Measurements from ENCODE around the gene TLNRD1. TPM values are rescaled to one million over a fixed set of nuclear protein-coding genes. Genes with fewer than 3 reads are reported as not detected.
A peak's percentile ranks its signal among the peaks of the same experiment; 100 is the strongest.

The TLNRD1 gene
- total RNA-seq, 4 donors from 2014 or later = 39.0 to 59.4 (median 41.8) TPM

DNA sequence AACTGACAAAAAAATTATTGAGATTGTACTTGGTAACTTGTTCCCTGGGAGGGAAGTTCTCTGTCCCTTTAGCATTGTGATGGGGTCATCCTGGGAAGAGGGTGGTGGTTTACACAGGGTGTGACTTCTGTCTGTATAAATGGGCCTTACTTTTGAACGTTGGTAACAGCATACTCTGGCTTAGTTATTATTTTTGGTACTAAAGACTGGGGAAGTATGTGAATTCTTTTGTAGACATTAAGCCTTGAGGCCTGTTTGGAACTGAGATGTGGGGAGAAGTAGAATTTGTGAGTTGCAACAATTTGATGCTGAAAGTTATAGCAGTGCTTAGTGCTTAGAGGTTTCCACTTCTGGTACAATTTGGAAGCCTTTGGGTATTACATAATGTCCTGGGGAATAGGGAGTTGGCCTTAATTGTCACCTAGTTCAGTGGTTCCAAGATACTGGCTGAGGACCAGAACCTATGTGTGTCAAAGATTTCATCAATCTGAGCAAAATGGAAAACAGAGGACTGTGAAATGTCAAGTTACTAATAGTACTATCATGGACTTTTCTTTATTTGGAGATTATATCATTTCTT, 15.9 kb downstream of the TLNRD1 start:
- TF ChIP-seq, protein P1, sequence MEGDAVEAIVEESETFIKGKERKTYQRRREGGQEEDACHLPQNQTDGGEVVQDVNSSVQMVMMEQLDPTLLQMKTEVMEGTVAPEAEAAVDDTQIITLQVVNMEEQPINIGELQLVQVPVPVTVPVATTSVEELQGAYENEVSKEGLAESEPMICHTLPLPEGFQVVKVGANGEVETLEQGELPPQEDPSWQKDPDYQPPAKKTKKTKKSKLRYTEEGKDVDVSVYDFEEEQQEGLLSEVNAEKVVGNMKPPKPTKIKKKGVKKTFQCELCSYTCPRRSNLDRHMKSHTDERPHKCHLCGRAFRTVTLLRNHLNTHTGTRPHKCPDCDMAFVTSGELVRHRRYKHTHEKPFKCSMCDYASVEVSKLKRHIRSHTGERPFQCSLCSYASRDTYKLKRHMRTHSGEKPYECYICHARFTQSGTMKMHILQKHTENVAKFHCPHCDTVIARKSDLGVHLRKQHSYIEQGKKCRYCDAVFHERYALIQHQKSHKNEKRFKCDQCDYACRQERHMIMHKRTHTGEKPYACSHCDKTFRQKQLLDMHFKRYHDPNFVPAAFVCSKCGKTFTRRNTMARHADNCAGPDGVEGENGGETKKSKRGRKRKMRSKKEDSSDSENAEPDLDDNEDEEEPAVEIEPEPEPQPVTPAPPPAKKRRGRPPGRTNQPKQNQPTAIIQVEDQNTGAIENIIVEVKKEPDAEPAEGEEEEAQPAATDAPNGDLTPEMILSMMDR (IDR thresholded peaks at IDR 0.05) = no peak
- DNase-seq (ENCODE audit: low spot score) = no peak
- ATAC-seq (ENCODE audit: low FRiP score) = no peak

GRCh38 chr15:81018197-81018596, 17.5 kb downstream of the TLNRD1 start:
- ATAC-seq (ENCODE audit: low FRiP score) = no peak
- TF ChIP-seq, protein P1 (IDR thresholded peaks at IDR 0.05) = no peak
- no peak for DNase-seq (ENCODE audit: low spot score)

- ATAC-seq (ENCODE audit: low FRiP score) (no peak), DNase-seq (ENCODE audit: low spot score) (no peak)
- TF ChIP-seq, protein P1 (IDR thresholded peaks at IDR 0.05) = no peak
Observed at GRCh38 chr15:81021321-81021720, 20.6 kb downstream of the TLNRD1 start.

GRCh38 chr15:81023483-81024264, 23.0 kb downstream of the TLNRD1 start:
- TF ChIP-seq, protein P1 (IDR thresholded peaks at IDR 0.05) = no peak
- DNase-seq (ENCODE audit: low spot score) = no peak
- peak; percentile 79 for ATAC-seq (ENCODE audit: low FRiP score)

GRCh38 chr15:81024265-81024872, 23.6 kb downstream of the TLNRD1 start:
- no peak for DNase-seq (ENCODE audit: low spot score)
- ATAC-seq (ENCODE audit: low FRiP score) = no peak
- TF ChIP-seq, protein P1 (IDR thresholded peaks at IDR 0.05) = no peak

- ATAC-seq (ENCODE audit: low FRiP score) = no peak
- TF ChIP-seq, protein P1 (IDR thresholded peaks at IDR 0.05) = no peak
- DNase-seq (ENCODE audit: low spot score) = no peak
Observed at GRCh38 chr15:81024936-81025335, 24.2 kb downstream of the TLNRD1 start.
